ENCODE measurements around the gene TST.
"Not testable (repeated sequence)": the region's sequence is repeated elsewhere in the genome, so short reads cannot be mapped to it uniquely, and the experiment has no call there.

TST gene

DNA sequence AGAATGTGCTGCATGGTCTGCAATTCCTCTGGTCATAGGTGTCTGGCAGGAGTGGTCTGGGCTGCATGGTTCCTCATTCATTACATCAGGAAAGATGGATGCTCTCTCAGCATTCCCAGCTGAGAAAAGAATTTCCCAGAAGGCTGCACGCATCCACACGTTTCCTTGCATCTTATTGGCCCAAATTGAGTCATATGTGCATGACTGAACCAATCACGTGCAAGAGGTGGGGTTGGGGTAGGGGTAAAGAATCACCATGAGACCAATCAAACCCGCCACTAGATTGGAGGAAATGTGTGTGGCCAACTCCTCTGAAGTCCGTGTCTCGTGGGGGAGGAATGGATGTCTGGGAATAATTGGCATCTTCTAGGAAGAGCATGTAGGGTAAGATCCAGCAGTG is 28.8 kb downstream of the TST start:
- Histone ChIP-seq H3K4me2 (ENCODE audit: low read depth, low read length) (no peak overlapping the region), H2AFZ (ENCODE audit: low read length) (no peak overlapping the region), H3K9me2 (replicated peaks; ENCODE audit: insufficient read depth, low read length) (no peaks in the 10 kb centered on the region), H3K36me3 (replicated peaks; ENCODE audit: insufficient read depth, low read length) (no peaks in the 10 kb centered on the region), H3K79me2 (ENCODE audit: low read length) (no peaks in the 10 kb centered on the region), H3F3A (ENCODE audit: insufficient read depth, low read length) (no peaks in the 10 kb centered on the region), H3K9ac (ENCODE audit: low read length) (no peak overlapping the region), H3K27me3 (replicated peaks; ENCODE audit: insufficient read depth, low read length) (peaks cover 89% of the 10 kb centered on the region), H3K4me1 (ENCODE audit: low read length) (no peaks in the 10 kb centered on the region), H4K20me1 (ENCODE audit: insufficient read depth, low read length) (no peaks in the 10 kb centered on the region), H3K9me3 (replicated peaks; ENCODE audit: insufficient read depth, low read length) (no peaks in the 10 kb centered on the region), H3K27ac (ENCODE audit: low read length) (no peak overlapping the region), H3K4me3 (ENCODE audit: low read length) (no peak overlapping the region)
- TF ChIP-seq, protein P1, sequence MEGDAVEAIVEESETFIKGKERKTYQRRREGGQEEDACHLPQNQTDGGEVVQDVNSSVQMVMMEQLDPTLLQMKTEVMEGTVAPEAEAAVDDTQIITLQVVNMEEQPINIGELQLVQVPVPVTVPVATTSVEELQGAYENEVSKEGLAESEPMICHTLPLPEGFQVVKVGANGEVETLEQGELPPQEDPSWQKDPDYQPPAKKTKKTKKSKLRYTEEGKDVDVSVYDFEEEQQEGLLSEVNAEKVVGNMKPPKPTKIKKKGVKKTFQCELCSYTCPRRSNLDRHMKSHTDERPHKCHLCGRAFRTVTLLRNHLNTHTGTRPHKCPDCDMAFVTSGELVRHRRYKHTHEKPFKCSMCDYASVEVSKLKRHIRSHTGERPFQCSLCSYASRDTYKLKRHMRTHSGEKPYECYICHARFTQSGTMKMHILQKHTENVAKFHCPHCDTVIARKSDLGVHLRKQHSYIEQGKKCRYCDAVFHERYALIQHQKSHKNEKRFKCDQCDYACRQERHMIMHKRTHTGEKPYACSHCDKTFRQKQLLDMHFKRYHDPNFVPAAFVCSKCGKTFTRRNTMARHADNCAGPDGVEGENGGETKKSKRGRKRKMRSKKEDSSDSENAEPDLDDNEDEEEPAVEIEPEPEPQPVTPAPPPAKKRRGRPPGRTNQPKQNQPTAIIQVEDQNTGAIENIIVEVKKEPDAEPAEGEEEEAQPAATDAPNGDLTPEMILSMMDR (IDR thresholded peaks at IDR 0.05; ENCODE audit: low read length): no peak
- TF ChIP-seq EZH2 (optimal IDR thresholded peaks at IDR 0.05; ENCODE audit: low read depth, low read length): no peak
- no peak for TF ChIP-seq EZH2phosphoT487 (IDR thresholded peaks at IDR 0.05; ENCODE audit: low read length)
- no peak for DNase-seq

DNA sequence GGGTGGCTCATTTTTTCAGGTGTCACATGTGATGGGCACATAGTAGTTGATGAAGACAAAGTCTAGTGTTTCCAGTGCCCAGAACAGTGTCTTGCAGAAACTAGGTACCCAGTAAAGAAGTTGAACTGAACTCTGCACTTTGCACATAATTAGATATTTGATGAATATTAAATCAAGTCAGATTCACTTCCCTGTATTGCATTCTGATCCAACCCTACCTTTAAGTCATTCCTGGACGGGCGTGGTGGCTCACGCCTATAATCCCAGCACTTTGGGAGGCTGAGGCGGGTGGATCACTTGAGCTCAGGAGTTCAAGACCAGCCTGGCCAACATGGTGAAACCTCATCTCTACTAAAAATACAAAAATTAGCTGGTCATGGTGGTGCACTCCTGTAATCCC is 30.2 kb downstream of the TST start:
- not testable (repeated sequence) for DNase-seq; H3K9ac ChIP-seq (ENCODE audit: low read length); H3K4me1 ChIP-seq (ENCODE audit: low read length); H3K9me3 ChIP-seq (replicated peaks; ENCODE audit: insufficient read depth, low read length); H3K79me2 ChIP-seq (ENCODE audit: low read length); H3K4me2 ChIP-seq (ENCODE audit: low read depth, low read length); H2AFZ ChIP-seq (ENCODE audit: low read length); H3F3A ChIP-seq (ENCODE audit: insufficient read depth, low read length); H3K36me3 ChIP-seq (replicated peaks; ENCODE audit: insufficient read depth, low read length); H4K20me1 ChIP-seq (ENCODE audit: insufficient read depth, low read length); H3K4me3 ChIP-seq (ENCODE audit: low read length); H3K9me2 ChIP-seq (replicated peaks; ENCODE audit: insufficient read depth, low read length); H3K27ac ChIP-seq (ENCODE audit: low read length)
- peaks cover 77% of the 10 kb centered on the region for H3K27me3 ChIP-seq (replicated peaks; ENCODE audit: insufficient read depth, low read length)

DNA sequence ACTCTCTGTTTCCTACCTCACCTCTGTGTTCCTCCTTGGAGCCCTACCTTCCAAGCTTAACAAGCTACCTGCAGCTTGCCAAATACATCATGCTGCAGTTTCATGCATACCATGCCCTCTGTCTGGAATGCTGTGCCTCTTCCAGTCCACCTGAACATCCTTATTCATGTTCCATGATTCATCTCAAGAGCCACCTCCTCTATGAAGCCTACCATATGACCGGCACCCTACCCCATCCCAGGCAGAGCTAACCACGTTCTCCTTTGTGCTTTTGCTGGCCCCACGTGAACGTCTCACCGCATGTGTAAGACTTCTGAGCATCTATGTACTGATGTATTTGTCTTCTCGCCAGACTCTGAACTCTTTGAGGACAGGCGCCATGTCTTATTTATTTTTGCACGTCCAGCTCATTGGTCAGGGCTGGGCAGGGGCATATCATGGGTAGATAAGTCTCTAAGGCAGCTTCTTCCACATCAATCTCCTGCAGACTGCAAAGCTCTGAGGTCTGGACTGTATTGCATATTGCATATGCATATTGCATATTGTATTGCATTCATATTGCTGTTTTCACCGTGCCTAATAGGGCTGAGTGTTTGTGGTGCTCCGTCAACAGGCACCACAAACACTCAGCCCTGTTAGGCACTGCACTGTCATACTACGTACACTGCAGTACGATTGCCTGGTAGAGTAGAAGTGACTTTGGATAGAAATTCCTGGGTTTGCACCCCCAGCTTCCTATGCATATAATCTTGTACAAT is 31.0 kb downstream of the TST start:
- Histone ChIP-seq H3F3A (ENCODE audit: insufficient read depth, low read length) (no peaks in the 10 kb centered on the region), H3K9me3 (replicated peaks; ENCODE audit: insufficient read depth, low read length) (no peaks in the 10 kb centered on the region), H3K27ac (ENCODE audit: low read length) (no peak overlapping the region), H3K4me2 (ENCODE audit: low read depth, low read length) (no peak overlapping the region), H2AFZ (ENCODE audit: low read length) (no peak overlapping the region), H4K20me1 (ENCODE audit: insufficient read depth, low read length) (no peaks in the 10 kb centered on the region), H3K4me1 (ENCODE audit: low read length) (no peaks in the 10 kb centered on the region), H3K9ac (ENCODE audit: low read length) (no peak overlapping the region), H3K4me3 (ENCODE audit: low read length) (no peak overlapping the region), H3K27me3 (replicated peaks; ENCODE audit: insufficient read depth, low read length) (peaks cover 76% of the 10 kb centered on the region), H3K9me2 (replicated peaks; ENCODE audit: insufficient read depth, low read length) (no peaks in the 10 kb centered on the region), H3K36me3 (replicated peaks; ENCODE audit: insufficient read depth, low read length) (no peaks in the 10 kb centered on the region), H3K79me2 (ENCODE audit: low read length) (no peaks in the 10 kb centered on the region)
- no peak for DNase-seq
- TF ChIP-seq EZH2 (optimal IDR thresholded peaks at IDR 0.05; ENCODE audit: low read depth, low read length): no peak
- TF ChIP-seq EZH2phosphoT487 (IDR thresholded peaks at IDR 0.05; ENCODE audit: low read length): no peak
- TF ChIP-seq, protein P1 (IDR thresholded peaks at IDR 0.05; ENCODE audit: low read length): no peak

DNA sequence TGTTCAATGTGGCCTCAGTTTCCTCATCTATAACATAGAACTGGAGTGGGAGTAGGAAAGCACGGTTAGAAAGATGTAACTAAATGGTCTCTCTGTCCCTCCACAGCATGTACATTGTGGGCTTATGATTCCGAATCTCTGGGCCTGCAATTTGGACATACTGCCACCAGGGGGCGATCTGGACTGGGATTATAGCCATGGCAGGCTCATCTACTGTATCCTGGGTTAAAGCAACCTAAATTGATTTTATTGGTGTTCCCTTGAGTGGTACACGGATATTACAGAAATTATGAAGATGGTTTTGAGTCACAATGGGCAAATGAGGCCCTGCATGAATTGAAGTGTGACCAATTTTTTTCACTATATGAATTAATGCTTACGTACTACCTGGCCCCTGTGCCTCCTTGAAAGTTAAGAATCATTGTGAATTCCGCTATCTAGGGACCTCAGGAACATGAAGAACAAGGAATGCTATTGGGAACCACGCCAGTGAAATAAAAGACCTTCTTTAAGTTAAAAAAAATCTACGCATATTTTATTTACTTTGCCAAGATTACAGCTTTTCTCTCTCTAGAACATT is 32.9 kb downstream of the TST start:
- TF ChIP-seq EZH2phosphoT487 (IDR thresholded peaks at IDR 0.05; ENCODE audit: low read length): no peak
- TF ChIP-seq, protein P1 (IDR thresholded peaks at IDR 0.05; ENCODE audit: low read length): peak; percentile 88

More for the DNA sequence above, 32.9 kb downstream of the TST start:
- Histone ChIP-seq H3K4me1 (ENCODE audit: low read length) (no peaks in the 10 kb centered on the region), H3K9ac (ENCODE audit: low read length) (no peak overlapping the region), H3K79me2 (ENCODE audit: low read length) (no peaks in the 10 kb centered on the region), H3K9me2 (replicated peaks; ENCODE audit: insufficient read depth, low read length) (no peaks in the 10 kb centered on the region), H3K27me3 (replicated peaks; ENCODE audit: insufficient read depth, low read length) (peaks cover 72% of the 10 kb centered on the region), H3K27ac (ENCODE audit: low read length) (no peak overlapping the region), H3K4me2 (ENCODE audit: low read depth, low read length) (no peak overlapping the region), H2AFZ (ENCODE audit: low read length) (no peak overlapping the region), H3F3A (ENCODE audit: insufficient read depth, low read length) (no peaks in the 10 kb centered on the region), H3K4me3 (ENCODE audit: low read length) (no peak overlapping the region), H3K36me3 (replicated peaks; ENCODE audit: insufficient read depth, low read length) (no peaks in the 10 kb centered on the region), H4K20me1 (ENCODE audit: insufficient read depth, low read length) (no peaks in the 10 kb centered on the region), H3K9me3 (replicated peaks; ENCODE audit: insufficient read depth, low read length) (no peaks in the 10 kb centered on the region)
- peak; percentile 31 for DNase-seq
